NCI-H524 (cell line): ENCODE data around the gene GPC1.

Experiments used
- DNase-seq, 2 experiments: peaks; one replicate each; lab custom pipeline; 2025; lab: John Stamatoyannopoulos, UW

GPC1 gene

GRCh38 chr2:240467149-240467642, 31.7 kb downstream of the GPC1 start:
- no peak for DNase-seq

GRCh38 chr2:240467659-240468302, 32.3 kb downstream of the GPC1 start:
- DNase-seq: no peak

- no peak for DNase-seq
Measured at GRCh38 chr2:240468303-240469238, 33.1 kb downstream of the GPC1 start.

- no peak for DNase-seq
Measured at GRCh38 chr2:240469239-240469636, 33.8 kb downstream of the GPC1 start.

GRCh38 chr2:240469740-240470139, 34.3 kb downstream of the GPC1 start:
- DNase-seq: no peak

GRCh38 chr2:240472078-240472790, 36.8 kb downstream of the GPC1 start:
- DNase-seq: no peak

GRCh38 chr2:240473211-240473610, 37.7 kb downstream of the GPC1 start:
- DNase-seq: no peak

GRCh38 chr2:240477916-240478315, 42.5 kb downstream of the GPC1 start:
- DNase-seq: no peak

- no peak for DNase-seq
Measured at GRCh38 chr2:240478346-240479110, 43.1 kb downstream of the GPC1 start.

GRCh38 chr2:240479111-240479501, 43.6 kb downstream of the GPC1 start:
- no peak for DNase-seq

GRCh38 chr2:240480834-240481623, 45.6 kb downstream of the GPC1 start:
- no peak for DNase-seq

GRCh38 chr2:240481720-240482119, 46.3 kb downstream of the GPC1 start:
- DNase-seq: no peak

GRCh38 chr2:240482141-240482540, 46.7 kb downstream of the GPC1 start:
- no peak for DNase-seq

GRCh38 chr2:240491483-240491882, 56.0 kb downstream of the GPC1 start:
- DNase-seq: no peak

GRCh38 chr2:240494194-240494793, 58.8 kb downstream of the GPC1 start:
- DNase-seq: no peak

- DNase-seq: peak in 1 of 2 experiments; percentile 14
Measured at GRCh38 chr2:240494942-240495341, 59.5 kb downstream of the GPC1 start.

- DNase-seq: peak in 1 of 2 experiments; percentile 23
Measured at GRCh38 chr2:240497082-240497481, 61.6 kb downstream of the GPC1 start.

GRCh38 chr2:240498171-240498957, 62.9 kb downstream of the GPC1 start:
- DNase-seq: no peak

GRCh38 chr2:240498958-240499260, 63.4 kb downstream of the GPC1 start:
- no peak for DNase-seq
